HG03460 (cell line): ENCODE data around the gene ERCC1.

Experiments used
- ATAC-seq: cut with Tn5 transposase; IDR thresholded peaks from one replicate; pipeline ENCODE4 v1.9.1; 2021; ENCODE audit not compliant: unreplicated experiment

The ERCC1 gene

DNA sequence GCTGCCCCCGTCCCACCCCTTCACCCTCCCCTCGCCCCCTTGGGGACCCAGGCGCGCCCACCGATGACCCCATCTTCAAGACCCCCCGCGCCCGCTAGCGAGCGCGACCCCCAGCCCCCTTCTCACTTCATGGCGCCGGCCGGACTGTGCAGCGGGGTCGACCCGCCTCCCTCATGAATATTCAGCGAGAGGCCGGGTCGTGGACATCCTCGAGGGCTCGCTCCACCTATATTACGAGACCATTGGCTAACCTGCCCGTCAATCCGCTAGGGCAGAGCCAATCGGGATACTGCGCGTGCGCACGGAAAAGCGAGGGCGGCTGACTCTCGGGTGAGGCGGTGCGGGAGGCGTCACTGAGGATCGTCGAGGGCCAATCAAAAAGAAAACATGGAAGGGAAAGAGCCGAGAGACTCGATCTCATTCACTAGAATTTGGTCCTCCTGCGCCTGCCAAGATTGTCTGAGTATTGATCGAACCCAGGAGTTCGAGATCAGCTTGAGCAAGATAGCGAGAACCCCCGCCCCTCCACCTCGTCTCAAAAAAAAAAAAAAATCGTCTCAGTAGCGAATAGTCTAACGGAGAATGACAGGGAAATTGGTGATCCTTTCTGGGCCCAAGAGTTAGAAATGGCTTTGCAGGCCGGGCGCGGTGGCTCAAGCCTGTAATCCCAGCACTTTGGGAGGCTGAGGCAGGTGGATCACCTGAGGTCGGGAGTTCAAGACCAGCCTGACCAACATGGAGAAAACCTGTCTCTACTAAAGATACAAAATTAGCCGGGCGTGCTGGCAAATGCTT lies 53.1 kb downstream of the ERCC1 start, which contains the start of gene ERCC2:
Gene ERCC2, minus strand, starts transcription at position 164 of the 795 bp plus-strand sequence. Its CDS starts 33 bp downstream, at position 131.
- ATAC-seq: peak; percentile 96

DNA sequence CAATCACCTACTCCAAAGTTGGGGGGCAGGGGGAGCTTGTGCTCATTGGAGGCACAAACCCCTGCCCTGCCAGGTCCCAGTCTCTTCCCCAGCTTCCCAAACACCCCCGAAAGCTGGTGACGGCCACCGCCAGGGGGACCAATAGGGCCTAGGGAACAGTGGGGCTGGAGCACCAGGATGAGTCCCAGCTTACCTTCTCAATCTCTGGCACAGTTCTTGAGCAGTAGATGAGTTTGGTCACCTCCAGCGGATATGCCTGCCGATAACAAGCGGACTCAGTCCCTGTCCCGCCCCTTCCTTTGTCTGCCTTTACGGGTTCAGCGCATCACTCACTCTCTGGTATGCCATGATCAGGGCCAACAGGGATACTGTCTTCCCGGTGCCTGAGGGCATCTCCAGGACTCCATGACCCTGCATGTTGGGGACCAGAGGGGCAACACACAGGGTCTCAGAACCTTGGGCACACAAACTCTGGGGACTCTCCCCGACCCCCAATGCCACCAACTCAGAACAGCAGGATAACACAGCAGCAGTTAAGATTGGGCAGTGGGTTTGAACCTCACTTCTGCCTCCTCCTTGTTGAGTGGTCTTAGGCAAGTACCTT lies 54.9 kb downstream of the ERCC1 start:
- no peak for ATAC-seq

DNA sequence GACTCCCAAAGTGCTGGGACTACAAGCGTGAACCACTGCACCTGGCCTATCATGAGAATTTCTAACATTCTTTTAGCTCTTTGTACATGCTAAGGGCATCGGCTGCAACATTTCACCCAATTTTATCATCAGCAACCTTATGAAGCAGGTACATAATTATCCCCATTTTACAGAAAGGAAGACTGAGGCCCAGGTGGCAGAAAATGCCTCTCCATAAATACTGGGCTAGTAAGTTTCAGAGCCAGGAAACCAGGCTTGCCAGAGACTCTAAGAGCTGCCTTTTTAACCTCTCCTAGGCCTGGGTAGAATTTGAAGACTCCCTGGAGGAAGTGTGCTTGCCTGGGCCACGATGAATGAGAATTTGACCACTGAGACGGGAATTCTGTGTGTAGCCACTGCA lies 55.6 kb downstream of the ERCC1 start:
- ATAC-seq: no peak

DNA sequence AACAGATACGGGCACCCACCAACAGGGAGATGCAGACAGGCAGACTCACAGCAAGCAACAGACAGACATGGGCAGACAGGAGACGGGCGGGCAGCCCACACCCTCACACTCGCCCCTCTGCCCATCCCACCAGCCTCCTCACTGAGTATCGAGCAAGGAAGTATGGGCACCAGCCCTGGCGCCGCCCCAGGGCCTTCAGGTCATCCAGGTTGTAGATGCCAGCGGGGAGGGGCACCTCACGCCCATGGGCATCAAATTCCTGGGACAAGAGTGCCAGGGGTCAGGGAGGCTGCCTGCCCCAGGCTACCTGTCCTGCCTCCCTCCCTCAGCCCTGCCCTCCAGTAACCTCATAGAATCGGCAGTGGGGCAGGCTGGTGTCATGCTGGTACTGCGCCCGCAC lies 59.0 kb downstream of the ERCC1 start:
- ATAC-seq: no peak

DNA sequence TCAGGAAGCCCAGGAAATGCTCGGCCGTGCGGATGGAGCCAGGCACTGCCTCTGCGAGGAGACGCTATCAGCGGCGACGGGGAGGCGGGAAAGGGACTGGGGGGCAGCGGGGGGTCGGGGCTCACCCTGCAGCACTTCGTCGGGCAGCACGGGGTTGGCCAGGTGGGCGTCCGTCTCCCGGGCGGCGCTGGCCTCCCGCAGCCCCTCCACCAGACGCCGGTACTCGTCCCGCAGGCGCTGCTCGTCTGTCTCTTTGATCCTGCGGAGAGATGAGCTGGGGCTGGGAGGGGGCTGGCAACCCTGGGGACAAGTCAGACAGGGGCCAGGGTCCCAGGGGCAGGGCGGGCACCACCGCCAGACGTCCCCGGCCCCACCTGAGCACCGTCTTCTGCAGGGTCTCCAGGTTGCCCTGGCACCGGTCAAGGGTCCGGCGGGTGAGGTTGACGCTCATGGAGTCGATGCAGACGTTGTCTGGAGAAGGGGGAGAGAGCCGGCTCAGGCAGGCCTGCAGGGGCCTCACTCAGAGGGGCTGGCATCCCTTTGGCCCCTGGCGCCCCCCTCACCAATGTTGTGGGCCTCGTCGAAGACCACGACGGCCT lies 59.8 kb downstream of the ERCC1 start:
- ATAC-seq: no peak

DNA sequence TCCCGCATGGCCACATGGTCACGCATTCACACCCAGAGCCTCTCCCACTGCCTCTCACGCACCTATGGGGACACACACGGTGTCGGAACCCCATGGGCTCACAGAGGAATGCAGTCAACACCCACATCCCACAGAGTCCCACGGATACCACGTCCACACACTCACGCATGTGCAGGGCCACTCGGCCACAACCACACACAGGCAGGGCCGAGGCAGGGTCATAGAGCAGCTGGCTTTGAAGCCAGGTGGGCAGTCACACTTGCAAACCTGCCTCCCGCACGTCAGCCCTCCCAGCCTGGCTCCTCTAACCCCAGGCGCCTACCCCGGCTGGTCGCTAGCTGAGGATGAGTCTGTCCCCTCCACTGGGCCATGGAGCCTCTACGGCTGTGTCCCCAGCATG lies 61.4 kb downstream of the ERCC1 start:
- no peak for ATAC-seq

DNA sequence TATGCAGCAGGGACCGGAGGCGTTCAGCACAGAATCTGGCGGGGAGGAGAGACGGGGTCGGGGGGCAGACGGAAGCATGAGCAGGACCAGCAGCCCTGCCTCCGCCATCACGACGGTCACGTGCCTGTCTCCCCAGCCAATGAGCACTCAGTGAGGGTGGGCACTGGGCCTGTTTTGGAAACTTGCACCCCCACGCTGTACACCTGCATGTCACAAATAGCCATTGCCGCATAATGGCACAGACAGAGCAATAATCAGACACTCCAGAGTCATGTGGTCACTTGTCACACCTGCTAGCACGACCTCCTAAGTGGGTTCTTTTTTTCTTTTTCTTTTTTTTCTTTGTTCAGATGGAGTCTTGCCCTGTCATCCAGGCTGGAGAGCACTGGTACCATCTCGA lies 62.1 kb downstream of the ERCC1 start:
- ATAC-seq: no peak

DNA sequence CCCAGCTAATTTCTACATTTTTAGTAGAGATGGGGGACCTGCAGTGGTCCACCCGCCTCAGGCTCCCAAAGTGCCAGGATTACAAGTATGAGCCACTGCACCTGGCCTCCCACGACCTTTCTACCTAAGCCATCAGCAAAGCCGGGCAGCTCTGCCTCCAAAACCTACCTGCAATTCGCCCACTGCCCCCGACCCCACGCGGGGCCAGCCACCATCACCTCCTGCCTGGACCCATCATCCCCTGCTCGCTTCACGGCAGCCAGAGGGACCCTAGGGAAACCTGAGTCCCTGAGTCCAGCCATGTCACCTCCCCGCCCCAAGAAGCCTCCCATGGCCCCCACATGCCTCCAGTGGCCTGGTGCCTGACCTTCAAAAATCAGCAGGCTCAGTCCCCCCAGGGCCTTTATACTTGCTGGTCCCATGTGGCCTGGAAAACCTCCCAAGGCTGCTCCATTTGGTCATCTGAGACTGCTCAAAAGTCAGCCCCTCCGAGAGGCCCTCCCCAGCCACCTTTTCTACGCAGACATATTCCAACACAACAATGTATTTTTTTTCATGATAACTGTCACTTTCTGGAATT lies 65.4 kb downstream of the ERCC1 start:
- no peak for ATAC-seq

DNA sequence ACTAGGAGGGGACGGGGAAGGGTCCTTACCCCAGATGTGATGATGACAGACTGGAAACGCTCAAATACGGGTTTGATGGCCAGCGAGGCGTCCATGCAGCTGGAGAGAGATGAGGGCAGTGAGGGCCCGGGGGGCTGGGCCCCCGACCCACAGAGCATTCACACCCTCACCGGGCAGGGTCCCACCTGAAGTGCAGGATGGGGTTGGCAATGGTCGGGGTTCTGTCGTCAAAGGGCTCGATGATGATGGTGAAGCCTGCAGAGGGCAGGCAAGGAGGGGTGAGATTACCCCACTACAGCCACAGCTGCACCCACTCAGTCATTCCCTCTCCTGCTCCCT lies 66.3 kb downstream of the ERCC1 start:
- no peak for ATAC-seq
